Measurements from ENCODE around the gene CEP135.
"Not testable (repeated sequence)": the region's sequence is repeated elsewhere in the genome, so short reads cannot be mapped to it uniquely, and the experiment has no call there.

The CEP135 gene

DNA sequence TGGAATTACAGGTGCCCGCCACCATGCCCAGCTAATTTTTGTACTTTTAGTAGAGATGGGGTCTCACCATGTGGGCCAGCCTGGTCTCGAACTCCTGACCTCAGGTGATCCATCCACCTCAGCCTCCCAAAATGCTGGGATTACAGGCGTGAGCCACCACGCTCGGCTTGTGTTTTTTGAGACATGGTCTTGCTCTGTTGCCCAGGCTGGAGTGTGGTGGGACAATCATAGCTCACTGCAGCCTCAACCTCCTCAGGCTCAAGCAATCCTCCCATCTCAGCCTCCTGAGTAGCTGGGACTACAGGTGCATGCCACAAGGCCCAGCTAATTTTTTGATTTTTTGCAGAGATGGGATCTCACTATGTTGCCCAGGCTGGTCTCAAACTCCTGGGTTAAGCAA, 17.6 kb downstream of the CEP135 start:
- H3K9ac ChIP-seq (ENCODE audit: low read length in 2 of 2); H3K27me3 ChIP-seq (ENCODE audit: control insufficient read depth in 1 of 2, insufficient read depth in 2 of 2, low read length in 2 of 2); H3K9me3 ChIP-seq (ENCODE audit: control insufficient read depth in 2 of 2, low read length in 2 of 2); H3K4me3 ChIP-seq (ENCODE audit: low read length in 2 of 2); H3K4me1 ChIP-seq (ENCODE audit: control insufficient read depth, insufficient read depth, low read length); H3K36me3 ChIP-seq (ENCODE audit: control insufficient read depth in 2 of 2, insufficient read depth in 2 of 2, low read length in 2 of 2); H3K27ac ChIP-seq (ENCODE audit: low read length): not testable (repeated sequence)

DNA sequence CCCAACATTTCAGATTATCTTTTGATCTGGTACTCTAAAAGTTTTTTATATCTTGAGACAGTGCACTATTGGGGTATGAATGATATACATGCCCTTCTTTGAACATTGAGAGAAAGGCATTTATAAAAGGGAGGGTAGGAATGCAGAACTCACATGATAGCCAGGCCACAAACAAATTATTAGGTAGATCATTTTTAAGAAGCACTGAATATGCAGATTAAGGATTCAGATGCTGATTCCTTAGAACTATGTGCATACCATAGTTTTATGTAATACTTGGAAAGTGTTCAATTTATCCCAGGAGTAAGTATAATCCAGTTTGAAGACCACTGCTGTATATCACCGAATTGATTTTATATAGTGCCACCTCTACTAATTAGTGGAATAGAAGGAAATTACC, 18.6 kb downstream of the CEP135 start:
- H3K9ac ChIP-seq (ENCODE audit: low read length in 2 of 2): no peak overlapping the region
- H3K27me3 ChIP-seq (ENCODE audit: control insufficient read depth in 1 of 2, insufficient read depth in 2 of 2, low read length in 2 of 2): no peaks in the 10 kb centered on the region
- no peak overlapping the region for H3K4me3 ChIP-seq (ENCODE audit: low read length in 2 of 2)
- no peak overlapping the region for H3K27ac ChIP-seq (ENCODE audit: low read length)
- H3K9me3 ChIP-seq (ENCODE audit: control insufficient read depth in 2 of 2, low read length in 2 of 2): no peaks in the 10 kb centered on the region
- H3K36me3 ChIP-seq (ENCODE audit: control insufficient read depth in 2 of 2, insufficient read depth in 2 of 2, low read length in 2 of 2): peaks cover 0 to 5% of the 10 kb centered on the region in 2 donors
- no peaks in the 10 kb centered on the region for H3K4me1 ChIP-seq (ENCODE audit: control insufficient read depth, insufficient read depth, low read length)

DNA sequence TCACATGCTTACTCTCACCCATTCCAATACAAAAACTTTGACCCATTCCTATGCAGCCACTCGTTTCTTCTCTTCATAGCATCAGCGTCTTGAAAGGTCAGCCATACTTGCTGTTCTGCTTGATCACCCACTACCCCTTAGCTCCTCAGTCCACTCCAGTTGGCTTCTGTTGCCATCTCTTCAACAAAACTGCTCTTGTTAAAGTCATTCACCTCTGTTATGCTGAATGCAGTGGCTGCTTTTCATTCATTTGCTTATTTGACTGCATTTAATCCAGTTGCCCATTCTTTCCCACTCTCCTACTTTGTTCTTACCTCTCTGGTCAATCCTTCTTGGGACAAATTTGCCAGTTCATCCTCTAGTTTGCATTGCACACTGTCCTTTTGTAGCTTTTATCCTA, 24.9 kb downstream of the CEP135 start:
- no peak overlapping the region for H3K9ac ChIP-seq (ENCODE audit: low read length in 2 of 2)
- H3K9me3 ChIP-seq (ENCODE audit: control insufficient read depth in 2 of 2, low read length in 2 of 2): no peaks in the 10 kb centered on the region
- no peaks in the 10 kb centered on the region for H3K4me1 ChIP-seq (ENCODE audit: control insufficient read depth, insufficient read depth, low read length)
- peaks cover 0 to 4% of the 10 kb centered on the region in 2 donors for H3K36me3 ChIP-seq (ENCODE audit: control insufficient read depth in 2 of 2, insufficient read depth in 2 of 2, low read length in 2 of 2)
- no peak overlapping the region for H3K4me3 ChIP-seq (ENCODE audit: low read length in 2 of 2)
- H3K27me3 ChIP-seq (ENCODE audit: control insufficient read depth in 1 of 2, insufficient read depth in 2 of 2, low read length in 2 of 2): no peaks in the 10 kb centered on the region
- no peak overlapping the region for H3K27ac ChIP-seq (ENCODE audit: low read length)

DNA sequence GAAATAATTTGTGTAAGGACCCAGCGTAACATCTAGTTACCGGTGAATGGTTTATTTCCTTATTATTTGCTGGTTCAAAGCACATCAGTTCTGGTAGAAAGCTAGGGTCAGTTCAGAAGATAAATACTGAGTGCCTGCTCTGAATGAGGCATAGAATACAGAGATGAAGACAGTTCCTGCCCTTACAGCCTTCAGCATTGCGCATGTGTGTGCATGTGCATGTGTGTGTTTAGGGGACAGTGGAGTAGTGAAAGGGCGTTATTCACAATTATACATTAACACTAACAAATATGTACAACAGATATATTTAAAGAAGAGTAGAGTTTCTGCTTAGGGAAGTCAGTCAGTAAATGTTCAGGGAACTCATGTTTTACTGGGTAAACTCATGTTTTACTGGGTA, 29.1 kb downstream of the CEP135 start:
- no peak overlapping the region for H3K27ac ChIP-seq (ENCODE audit: low read length)
- H3K36me3 ChIP-seq (ENCODE audit: control insufficient read depth in 2 of 2, insufficient read depth in 2 of 2, low read length in 2 of 2): peaks cover 6 to 7% of the 10 kb centered on the region in 2 donors
- no peaks in the 10 kb centered on the region for H3K9me3 ChIP-seq (ENCODE audit: control insufficient read depth in 2 of 2, low read length in 2 of 2)
- H3K27me3 ChIP-seq (ENCODE audit: control insufficient read depth in 1 of 2, insufficient read depth in 2 of 2, low read length in 2 of 2): no peaks in the 10 kb centered on the region
- H3K4me3 ChIP-seq (ENCODE audit: low read length in 2 of 2): no peak overlapping the region
- no peaks in the 10 kb centered on the region for H3K4me1 ChIP-seq (ENCODE audit: control insufficient read depth, insufficient read depth, low read length)
- H3K9ac ChIP-seq (ENCODE audit: low read length in 2 of 2): no peak overlapping the region

DNA sequence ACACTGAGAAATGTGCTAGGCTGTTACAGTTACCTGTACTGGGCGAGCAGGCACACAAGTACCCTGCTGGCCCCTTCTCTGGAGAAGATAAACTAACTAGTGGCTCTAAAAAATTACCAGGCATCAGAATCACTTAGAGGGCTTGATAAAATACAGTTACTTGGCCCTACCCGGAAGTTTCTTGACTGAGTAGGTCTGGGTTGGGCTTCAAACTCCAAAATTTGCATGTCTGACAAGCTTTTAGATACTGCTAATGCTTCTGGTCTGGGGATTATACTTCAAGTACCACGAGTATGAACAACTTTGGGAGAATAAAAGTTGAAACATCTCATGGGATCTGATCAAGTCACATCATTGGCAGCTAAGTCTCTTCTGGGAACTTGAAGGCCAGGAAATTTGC, 30.8 kb downstream of the CEP135 start:
- H3K36me3 ChIP-seq (ENCODE audit: control insufficient read depth in 2 of 2, insufficient read depth in 2 of 2, low read length in 2 of 2): peaks cover 6 to 7% of the 10 kb centered on the region in 2 donors
- no peaks in the 10 kb centered on the region for H3K9me3 ChIP-seq (ENCODE audit: control insufficient read depth in 2 of 2, low read length in 2 of 2)
- no peak overlapping the region for H3K4me3 ChIP-seq (ENCODE audit: low read length in 2 of 2)
- no peak overlapping the region for H3K27ac ChIP-seq (ENCODE audit: low read length)
- no peaks in the 10 kb centered on the region for H3K4me1 ChIP-seq (ENCODE audit: control insufficient read depth, insufficient read depth, low read length)
- no peaks in the 10 kb centered on the region for H3K27me3 ChIP-seq (ENCODE audit: control insufficient read depth in 1 of 2, insufficient read depth in 2 of 2, low read length in 2 of 2)
- no peak overlapping the region for H3K9ac ChIP-seq (ENCODE audit: low read length in 2 of 2)

DNA sequence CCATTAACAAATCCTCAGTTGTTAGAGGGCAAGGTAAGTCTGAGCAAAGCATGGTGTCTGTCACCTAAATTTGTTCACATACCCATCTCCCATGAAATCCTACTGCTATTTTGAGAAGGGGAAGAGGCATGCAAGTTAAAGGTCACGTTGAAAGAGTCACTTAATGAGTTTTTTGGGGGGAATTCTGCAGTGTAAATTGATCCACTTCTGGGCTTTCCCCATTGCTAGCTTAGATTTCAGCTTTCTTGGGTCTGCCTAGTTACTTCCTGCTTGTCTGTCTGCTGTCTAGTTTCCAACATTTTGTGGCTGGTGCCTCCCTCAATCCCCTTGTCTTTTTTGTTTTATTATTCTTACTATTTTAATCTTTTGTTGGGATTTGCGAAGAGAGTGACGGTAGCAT, 32.0 kb downstream of the CEP135 start:
- Histone ChIP-seq H3K27ac (ENCODE audit: low read length) (no peak overlapping the region), H3K4me1 (ENCODE audit: control insufficient read depth, insufficient read depth, low read length) (no peaks in the 10 kb centered on the region), H3K4me3 (ENCODE audit: low read length in 2 of 2) (no peak overlapping the region), H3K36me3 (ENCODE audit: control insufficient read depth in 2 of 2, insufficient read depth in 2 of 2, low read length in 2 of 2) (peaks cover 7 to 10% of the 10 kb centered on the region in 2 donors), H3K9ac (ENCODE audit: low read length in 2 of 2) (no peak overlapping the region), H3K9me3 (ENCODE audit: control insufficient read depth in 2 of 2, low read length in 2 of 2) (no peaks in the 10 kb centered on the region), H3K27me3 (ENCODE audit: control insufficient read depth in 1 of 2, insufficient read depth in 2 of 2, low read length in 2 of 2) (no peaks in the 10 kb centered on the region)

DNA sequence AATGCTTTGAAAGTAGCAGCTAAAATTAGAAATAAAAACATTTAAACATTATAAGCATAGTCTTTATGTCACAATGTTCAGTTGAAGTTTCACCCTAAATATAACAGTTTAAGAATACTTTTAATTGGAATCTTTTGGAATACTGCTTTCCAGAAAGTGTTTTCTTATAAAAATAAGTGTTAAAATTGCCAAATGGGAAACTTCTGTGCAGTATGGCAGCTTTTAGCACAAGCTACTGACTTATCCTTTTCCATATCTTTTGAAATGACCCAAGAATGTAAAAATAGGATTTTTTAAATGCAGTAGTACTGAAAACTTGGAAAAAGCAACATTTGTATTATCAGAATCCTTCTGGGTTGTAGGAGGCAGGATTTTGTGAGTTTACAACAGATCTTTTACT, 34.2 kb downstream of the CEP135 start:
- H3K27ac ChIP-seq (ENCODE audit: low read length): no peak overlapping the region
- H3K4me3 ChIP-seq (ENCODE audit: low read length in 2 of 2): no peak overlapping the region
- H3K36me3 ChIP-seq (ENCODE audit: control insufficient read depth in 2 of 2, insufficient read depth in 2 of 2, low read length in 2 of 2): peaks cover 10 to 14% of the 10 kb centered on the region in 2 donors
- no peaks in the 10 kb centered on the region for H3K9me3 ChIP-seq (ENCODE audit: control insufficient read depth in 2 of 2, low read length in 2 of 2)
- no peaks in the 10 kb centered on the region for H3K27me3 ChIP-seq (ENCODE audit: control insufficient read depth in 1 of 2, insufficient read depth in 2 of 2, low read length in 2 of 2)
- H3K9ac ChIP-seq (ENCODE audit: low read length in 2 of 2): no peak overlapping the region
- no peaks in the 10 kb centered on the region for H3K4me1 ChIP-seq (ENCODE audit: control insufficient read depth, insufficient read depth, low read length)

DNA sequence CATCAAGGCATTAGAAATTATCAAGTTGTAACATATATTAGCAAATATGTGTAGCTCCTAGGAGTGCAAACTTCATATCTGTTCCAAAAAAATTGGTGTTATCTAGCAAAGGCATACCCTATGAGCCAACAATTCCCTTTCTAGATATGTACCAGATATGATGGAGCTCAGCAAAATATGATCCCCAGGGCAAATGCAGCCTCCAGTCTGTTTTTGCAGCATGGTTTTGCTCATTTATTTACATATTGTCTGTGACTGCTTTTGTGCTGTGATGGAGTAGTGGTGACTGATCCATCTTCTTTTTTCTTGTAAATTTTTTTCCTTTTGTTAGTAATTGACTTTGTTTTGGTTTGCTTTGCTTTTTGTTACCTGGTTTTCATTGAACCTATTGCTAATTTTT, 41.0 kb downstream of the CEP135 start:
- H3K27me3 ChIP-seq (ENCODE audit: control insufficient read depth in 1 of 2, insufficient read depth in 2 of 2, low read length in 2 of 2): no peaks in the 10 kb centered on the region
- H3K9me3 ChIP-seq (ENCODE audit: control insufficient read depth in 2 of 2, low read length in 2 of 2): no peaks in the 10 kb centered on the region
- no peak overlapping the region for H3K9ac ChIP-seq (ENCODE audit: low read length in 2 of 2)
- H3K27ac ChIP-seq (ENCODE audit: low read length): no peak overlapping the region
- H3K4me1 ChIP-seq (ENCODE audit: control insufficient read depth, insufficient read depth, low read length): no peaks in the 10 kb centered on the region
- H3K4me3 ChIP-seq (ENCODE audit: low read length in 2 of 2): no peak overlapping the region
- peaks cover 4 to 10% of the 10 kb centered on the region in 2 donors for H3K36me3 ChIP-seq (ENCODE audit: control insufficient read depth in 2 of 2, insufficient read depth in 2 of 2, low read length in 2 of 2)

DNA sequence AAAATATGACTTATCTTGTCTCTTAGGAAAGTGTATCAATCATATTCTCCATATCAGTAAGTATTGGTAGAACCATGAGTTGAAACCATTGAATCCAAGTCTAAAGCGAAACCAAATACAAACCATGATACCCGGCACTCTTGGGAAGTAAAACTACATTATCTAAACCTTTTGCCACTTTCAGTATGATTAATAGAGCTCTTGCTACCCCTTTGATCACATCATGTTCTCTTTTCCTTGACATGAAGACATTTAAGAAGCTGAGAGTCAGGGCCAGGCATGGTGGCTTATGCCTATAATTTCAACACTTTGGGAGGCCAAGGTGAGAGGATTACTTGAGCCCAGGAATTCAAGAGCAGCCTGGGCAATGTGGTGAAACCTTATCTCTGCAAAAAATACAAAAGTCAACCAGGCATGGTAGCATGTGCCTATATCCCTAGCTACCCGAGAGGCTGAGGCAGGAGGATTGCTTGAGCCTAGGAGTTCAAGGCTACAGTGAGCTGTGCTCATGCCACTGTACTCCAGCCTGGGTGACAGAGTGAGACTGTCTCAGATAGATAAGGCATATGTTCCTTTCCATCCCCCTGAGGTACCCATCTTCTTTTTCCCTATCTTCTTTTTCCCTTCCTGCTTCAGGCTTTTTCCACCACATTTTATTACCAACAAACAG, 45.4 kb downstream of the CEP135 start:
- Histone ChIP-seq H3K9ac (ENCODE audit: low read length in 2 of 2) (no peak overlapping the region), H3K4me1 (ENCODE audit: control insufficient read depth, insufficient read depth, low read length) (no peaks in the 10 kb centered on the region), H3K36me3 (ENCODE audit: control insufficient read depth in 2 of 2, insufficient read depth in 2 of 2, low read length in 2 of 2) (peaks cover 0 to 4% of the 10 kb centered on the region in 2 donors), H3K27ac (ENCODE audit: low read length) (no peak overlapping the region), H3K27me3 (ENCODE audit: control insufficient read depth in 1 of 2, insufficient read depth in 2 of 2, low read length in 2 of 2) (no peaks in the 10 kb centered on the region), H3K4me3 (ENCODE audit: low read length in 2 of 2) (no peak overlapping the region), H3K9me3 (ENCODE audit: control insufficient read depth in 2 of 2, low read length in 2 of 2) (no peaks in the 10 kb centered on the region)

DNA sequence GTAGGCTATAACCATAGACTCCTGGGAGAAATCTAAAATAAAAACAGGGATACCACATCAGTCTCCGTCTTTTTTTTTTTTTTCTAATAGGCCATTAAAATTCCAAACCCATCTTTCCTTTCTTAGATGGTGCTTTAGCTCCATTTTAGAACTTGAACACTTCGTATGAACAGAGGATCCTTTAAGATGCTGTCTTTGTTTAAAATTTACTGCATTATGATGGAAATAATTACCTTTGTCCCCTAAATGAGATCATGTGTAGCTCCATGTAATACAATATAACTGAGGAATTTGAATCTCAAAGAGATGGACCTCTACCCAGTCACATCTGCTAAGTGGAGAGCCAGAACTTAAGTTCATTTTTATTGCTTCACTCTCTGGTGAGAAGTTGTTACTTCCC, 47.9 kb downstream of the CEP135 start:
- Histone ChIP-seq H3K4me3 (ENCODE audit: low read length in 2 of 2) (no peak overlapping the region), H3K9me3 (ENCODE audit: control insufficient read depth in 2 of 2, low read length in 2 of 2) (no peaks in the 10 kb centered on the region), H3K36me3 (ENCODE audit: control insufficient read depth in 2 of 2, insufficient read depth in 2 of 2, low read length in 2 of 2) (peaks cover 3 to 12% of the 10 kb centered on the region in 2 donors), H3K27me3 (ENCODE audit: control insufficient read depth in 1 of 2, insufficient read depth in 2 of 2, low read length in 2 of 2) (no peaks in the 10 kb centered on the region), H3K9ac (ENCODE audit: low read length in 2 of 2) (no peak overlapping the region), H3K4me1 (ENCODE audit: control insufficient read depth, insufficient read depth, low read length) (no peaks in the 10 kb centered on the region), H3K27ac (ENCODE audit: low read length) (no peak overlapping the region)

DNA sequence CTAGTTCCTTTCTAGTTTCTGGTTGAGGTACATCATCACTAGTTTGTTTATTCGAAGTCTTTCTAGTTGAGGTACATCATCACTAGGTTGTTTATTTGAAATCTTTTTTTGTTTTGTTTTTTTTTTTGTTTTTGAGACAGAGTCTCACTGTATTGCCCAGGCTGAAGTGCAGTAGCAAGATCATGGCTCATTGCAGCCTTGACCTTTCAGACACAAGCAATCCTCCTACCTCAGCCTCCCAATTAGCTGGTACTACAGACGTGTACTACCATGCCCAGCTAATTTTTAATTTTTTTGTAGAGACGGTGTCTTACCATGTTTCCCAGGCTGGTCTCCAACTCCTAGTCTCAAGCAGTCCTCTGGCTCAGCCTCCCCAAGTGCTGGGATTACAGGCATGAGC, 54.9 kb downstream of the CEP135 start:
- no peaks in the 10 kb centered on the region for H3K27me3 ChIP-seq (ENCODE audit: control insufficient read depth in 1 of 2, insufficient read depth in 2 of 2, low read length in 2 of 2)
- H3K9me3 ChIP-seq (ENCODE audit: control insufficient read depth in 2 of 2, low read length in 2 of 2): no peaks in the 10 kb centered on the region
- no peak overlapping the region for H3K27ac ChIP-seq (ENCODE audit: low read length)
- no peak overlapping the region for H3K9ac ChIP-seq (ENCODE audit: low read length in 2 of 2)
- H3K36me3 ChIP-seq (ENCODE audit: control insufficient read depth in 2 of 2, insufficient read depth in 2 of 2, low read length in 2 of 2): peaks cover 3 to 15% of the 10 kb centered on the region in 2 donors
- no peaks in the 10 kb centered on the region for H3K4me1 ChIP-seq (ENCODE audit: control insufficient read depth, insufficient read depth, low read length)
- H3K4me3 ChIP-seq (ENCODE audit: low read length in 2 of 2): no peak overlapping the region
